Ammon's horn (tissue), 1 donor: ENCODE results near the gene PLEKHA6.
"Not testable (repeated sequence)": the region's sequence is repeated elsewhere in the genome, so short reads cannot be mapped to it uniquely, and the experiment has no call there.

Source experiments
- DNase-seq: peaks from one replicate; pipeline ENCODE4 v3.0.0-alpha.2; 2016; ENCODE audit warnings: low spot score

The PLEKHA6 gene

GRCh38 chr1:204260601-204261197 lies 99.0 kb downstream of the PLEKHA6 start:
- no peak for DNase-seq

- no peak for DNase-seq
Observed at GRCh38 chr1:204259782-204260181, 99.9 kb downstream of the PLEKHA6 start.

- DNase-seq, result no peak
Observed at GRCh38 chr1:204259196-204259595, 100.5 kb downstream of the PLEKHA6 start.

- peak; percentile 82 for DNase-seq
Observed at GRCh38 chr1:204258213-204259115, 101.3 kb downstream of the PLEKHA6 start.

- DNase-seq, result no peak
Observed at GRCh38 chr1:204257446-204257845, 102.3 kb downstream of the PLEKHA6 start.

GRCh38 chr1:204256531-204256930 lies 103.2 kb downstream of the PLEKHA6 start:
- no peak for DNase-seq

- DNase-seq, result no peak
Observed at GRCh38 chr1:204255966-204256365, 103.8 kb downstream of the PLEKHA6 start.

GRCh38 chr1:204255225-204255624 lies 104.5 kb downstream of the PLEKHA6 start:
- no peak for DNase-seq

- no peak for DNase-seq
Observed at GRCh38 chr1:204254031-204254661, 105.6 kb downstream of the PLEKHA6 start.

GRCh38 chr1:204251926-204252689 lies 107.6 kb downstream of the PLEKHA6 start:
- no peak for DNase-seq

- DNase-seq, result no peak
Observed at GRCh38 chr1:204251286-204251685, 108.4 kb downstream of the PLEKHA6 start.

- DNase-seq, result no peak
Observed at GRCh38 chr1:204250428-204251030, 109.2 kb downstream of the PLEKHA6 start.

- DNase-seq, result no peak
Observed at GRCh38 chr1:204249736-204250427, 109.8 kb downstream of the PLEKHA6 start.

- DNase-seq, result no peak
Observed at GRCh38 chr1:204248954-204249353, 110.8 kb downstream of the PLEKHA6 start.

- DNase-seq, result no peak
Observed at GRCh38 chr1:204246876-204247275, 112.9 kb downstream of the PLEKHA6 start.

- DNase-seq, result no peak
Observed at GRCh38 chr1:204242920-204243319, 116.8 kb downstream of the PLEKHA6 start.

- DNase-seq, result no peak
Observed at GRCh38 chr1:204241914-204242313, 117.8 kb downstream of the PLEKHA6 start.

- no peak for DNase-seq
Observed at GRCh38 chr1:204241050-204241449, 118.7 kb downstream of the PLEKHA6 start.

- no peak for DNase-seq
Observed at GRCh38 chr1:204240233-204240632, 119.5 kb downstream of the PLEKHA6 start.

GRCh38 chr1:204239401-204239800 lies 120.3 kb downstream of the PLEKHA6 start:
- not testable (repeated sequence) for DNase-seq

GRCh38 chr1:204238520-204238919 lies 121.2 kb downstream of the PLEKHA6 start:
- DNase-seq, result not testable (repeated sequence)
